Keratinocyte (primary cell): ENCODE data around the gene DGCR8. TPM values are rescaled to one million over a fixed set of nuclear protein-coding genes. Genes with fewer than 3 reads are reported as not detected.

Experiments
- DNase-seq: peaks from one replicate; pipeline ENCODE4 v3.0.0-alpha.2; 2011; ENCODE audit warnings: low read depth, missing footprints, low spot score
- FAIRE-seq: peaks from 2 replicates; lab custom pipeline; 2011; peaks lifted over from hg19 to GRCh38; lab: Jason Lieb, UNC
- H2AFZ ChIP-seq: 2 replicates; pipeline ENCODE4 v1.6.0; 2012; ENCODE audit warnings: low read length, control low read depth, inconsistent platforms; ENCODE audit not compliant: control insufficient read depth
- H3K27ac ChIP-seq: 2 replicates; pipeline ENCODE4 v1.5.1; 2011; ENCODE audit warnings: low read length; ENCODE audit not compliant: control insufficient read depth, insufficient read depth
- H3K27me3 ChIP-seq: 3 replicates; pipeline ENCODE4 v1.6.0; 2011; ENCODE audit warnings: low read length; ENCODE audit not compliant: control insufficient read depth, insufficient read depth; ENCODE audit errors: extremely low read depth
- H3K36me3 ChIP-seq, 2 experiments: 2 replicates in 1 of 2; 3 replicates in 1 of 2; pipeline ENCODE4 v1.5.1; 2011; ENCODE audit warnings: low read length in 2 of 2, mild to moderate bottlenecking in 1 of 2; ENCODE audit not compliant: control insufficient read depth in 2 of 2, insufficient read depth in 2 of 2; ENCODE audit errors: extremely low read depth in 1 of 2
- H3K4me1 ChIP-seq: 3 replicates; pipeline ENCODE4 v1.5.1; 2011; ENCODE audit warnings: low read length; ENCODE audit not compliant: control insufficient read depth, insufficient read depth; ENCODE audit errors: extremely low read depth
- H3K4me2 ChIP-seq: 3 replicates; pipeline ENCODE4 v1.6.0; 2011; ENCODE audit warnings: low read depth, low read length; ENCODE audit not compliant: control insufficient read depth, insufficient read depth; ENCODE audit errors: extremely low read depth
- H3K4me3 ChIP-seq, 3 experiments: fragments of 200-600 bp in 1 of 3; sonication (generic) in 1 of 3; 2 replicates in 2 of 3; 3 replicates in 1 of 3; pipeline ENCODE4 v1.5.1; 2011 to 2016; ENCODE audit warnings: low read length in 3 of 3, mild to moderate bottlenecking in 3 of 3, control low read depth in 2 of 3, inconsistent platforms in 1 of 3, low read depth in 1 of 3, mixed read lengths in 1 of 3, mixed run types in 1 of 3, moderate library complexity in 1 of 3; ENCODE audit not compliant: control insufficient read depth in 2 of 3, insufficient read depth in 2 of 3; ENCODE audit errors: extremely low read depth in 1 of 3
- H3K79me2 ChIP-seq: 2 replicates; pipeline ENCODE4 v1.6.0; 2012; ENCODE audit warnings: low read length; ENCODE audit not compliant: control insufficient read depth, insufficient read depth
- H3K9ac ChIP-seq: 3 replicates; pipeline ENCODE4 v1.6.0; 2011; ENCODE audit warnings: low read length; ENCODE audit not compliant: control insufficient read depth, insufficient read depth; ENCODE audit errors: extremely low read depth
- H3K9me1 ChIP-seq: 3 replicates; pipeline ENCODE4 v1.6.0; 2011; ENCODE audit warnings: low read length; ENCODE audit not compliant: control insufficient read depth, insufficient read depth; ENCODE audit errors: extremely low read depth
- H3K9me3 ChIP-seq: 2 replicates; pipeline ENCODE4 v1.5.1; 2012; ENCODE audit warnings: low read depth, low read length; ENCODE audit not compliant: control insufficient read depth
- H4K20me1 ChIP-seq: 3 replicates; pipeline ENCODE4 v1.6.0; 2011; ENCODE audit warnings: low read length; ENCODE audit not compliant: control insufficient read depth, insufficient read depth; ENCODE audit errors: extremely low read depth
- EZH2 ChIP-seq: IDR thresholded peaks from one replicate; pipeline ENCODE4 v1.6.1; 2012; ENCODE audit warnings: inconsistent platforms, mild to moderate bottlenecking, low read length, moderate library complexity
- dilution Hi-C: fragments of 300-500 bp; cut with MboI; formaldehyde crosslinking; loops from one replicate; pipeline ENCODE4 v1.7.0; 2020; ENCODE audit warnings: low sequenced_read_pairs; ENCODE audit not compliant: extremely low pct_ligation_motif_present
- polyA plus RNA-seq, 5 experiments: library from polyadenylated mRNA; depleted of rRNA in 3 of 5; stranded (reverse) in 3 of 5; stranded (forward) in 1 of 5; unstranded in 1 of 5; fragments of >200 nt; gene quantifications; 1 replicate in 1 of 5; 2 replicates in 3 of 5; 3 replicates in 1 of 5; pipeline versions ENCODE4 v1.2.1 to v1.2.3, GENCODE V29; 2011 to 2012; ENCODE audit warnings: missing spikeins in 2 of 5, low read depth in 1 of 5, low replicate concordance in 1 of 5
- TF ChIP-seq, protein P1 (sequence below), 3 experiments: IDR thresholded peaks in 1 of 3; conservative IDR thresholded peaks in 1 of 3; optimal IDR thresholded peaks in 1 of 3; 2 replicates in 2 of 3; 3 replicates in 1 of 3; pipeline versions ENCODE3 to v1.5.1; 2011; ENCODE audit warnings: low read length in 3 of 3, mild to moderate bottlenecking in 3 of 3, moderate library complexity in 2 of 3, control low read depth in 1 of 3, inconsistent platforms in 1 of 3; ENCODE audit not compliant: insufficient read depth in 2 of 3; ENCODE audit errors: extremely low read depth in 1 of 3

Gene DGCR8
- polyA plus RNA-seq, 1 donor (not counting 4 experiments of a cell fraction or from before 2014, with no cell fraction given), result 17.2 TPM

DNA sequence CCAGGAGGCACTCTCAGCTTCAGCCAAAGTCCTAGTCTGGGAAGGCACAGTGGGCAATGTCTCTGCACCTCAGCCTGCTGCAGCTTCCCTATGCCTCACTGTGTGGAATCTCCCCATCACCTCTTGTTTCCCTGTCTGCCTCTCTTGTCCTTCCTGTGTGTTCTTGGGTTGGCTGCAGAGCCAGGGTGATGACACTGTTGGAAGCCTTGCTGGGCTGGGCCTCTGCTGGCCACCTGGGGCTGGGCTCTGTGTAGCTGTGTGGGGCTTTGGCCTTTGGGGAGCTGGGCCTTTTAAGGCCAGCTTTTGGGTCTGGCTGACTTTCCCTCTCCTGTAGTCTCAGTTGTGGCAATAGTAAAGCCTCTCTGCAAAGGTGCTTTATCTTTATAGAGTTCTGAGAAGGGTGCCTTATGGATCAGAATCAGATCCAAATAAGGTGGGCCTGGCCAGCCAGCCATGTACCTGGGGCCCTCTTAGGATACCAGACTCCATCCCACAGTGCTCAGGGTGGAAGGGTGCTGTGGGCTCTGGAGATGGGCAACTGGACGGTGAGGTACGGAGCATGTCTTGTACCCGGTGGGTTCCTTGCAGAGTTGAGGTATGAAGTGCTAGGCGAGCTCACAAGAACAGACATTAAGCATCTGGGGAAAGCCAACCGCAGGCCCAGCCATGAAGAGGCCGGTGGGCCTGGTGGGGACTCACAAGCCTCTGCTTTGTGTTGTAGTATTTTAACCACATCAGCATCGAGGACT is 25.6 kb downstream of the DGCR8 start:
- H3K4me3 ChIP-seq, result no peak overlapping the region
- H4K20me1 ChIP-seq, result no peaks in the 10 kb centered on the region
- no peak overlapping the region for H3K9ac ChIP-seq
- FAIRE-seq, result no peak
- H2AFZ ChIP-seq, result no peak overlapping the region
- peaks cover 50 to 58% of the 10 kb centered on the region in 2 experiments for H3K36me3 ChIP-seq
- DNase-seq, result no peak
- TF ChIP-seq, protein P1, sequence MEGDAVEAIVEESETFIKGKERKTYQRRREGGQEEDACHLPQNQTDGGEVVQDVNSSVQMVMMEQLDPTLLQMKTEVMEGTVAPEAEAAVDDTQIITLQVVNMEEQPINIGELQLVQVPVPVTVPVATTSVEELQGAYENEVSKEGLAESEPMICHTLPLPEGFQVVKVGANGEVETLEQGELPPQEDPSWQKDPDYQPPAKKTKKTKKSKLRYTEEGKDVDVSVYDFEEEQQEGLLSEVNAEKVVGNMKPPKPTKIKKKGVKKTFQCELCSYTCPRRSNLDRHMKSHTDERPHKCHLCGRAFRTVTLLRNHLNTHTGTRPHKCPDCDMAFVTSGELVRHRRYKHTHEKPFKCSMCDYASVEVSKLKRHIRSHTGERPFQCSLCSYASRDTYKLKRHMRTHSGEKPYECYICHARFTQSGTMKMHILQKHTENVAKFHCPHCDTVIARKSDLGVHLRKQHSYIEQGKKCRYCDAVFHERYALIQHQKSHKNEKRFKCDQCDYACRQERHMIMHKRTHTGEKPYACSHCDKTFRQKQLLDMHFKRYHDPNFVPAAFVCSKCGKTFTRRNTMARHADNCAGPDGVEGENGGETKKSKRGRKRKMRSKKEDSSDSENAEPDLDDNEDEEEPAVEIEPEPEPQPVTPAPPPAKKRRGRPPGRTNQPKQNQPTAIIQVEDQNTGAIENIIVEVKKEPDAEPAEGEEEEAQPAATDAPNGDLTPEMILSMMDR (optimal IDR thresholded peaks at IDR 0.05 in 1 of 3, IDR thresholded peaks at IDR 0.05 in 1 of 3, conservative IDR thresholded peaks at IDR 0.05 in 1 of 3; ENCODE audit: extremely low read depth in 1 of 3, insufficient read depth in 2 of 3, low read length in 3 of 3), result no peak
- TF ChIP-seq EZH2, result no peak
- H3K4me2 ChIP-seq, result no peak overlapping the region
- H3K4me1 ChIP-seq, result peaks cover 5% of the 10 kb centered on the region
- no peak overlapping the region for H3K27ac ChIP-seq
- H3K79me2 ChIP-seq, result peaks cover 31% of the 10 kb centered on the region
- H3K9me1 ChIP-seq, result no peaks in the 10 kb centered on the region
- H3K9me3 ChIP-seq, result no peaks in the 10 kb centered on the region
- no peaks in the 10 kb centered on the region for H3K27me3 ChIP-seq
- dilution Hi-C loops, result no loop called here

GRCh38 chr22:20106205-20106848 is 26.3 kb downstream of the DGCR8 start:
- H3K4me1 ChIP-seq, result no peaks in the 10 kb centered on the region
- no peak overlapping the region for H3K9ac ChIP-seq
- FAIRE-seq (no peak), DNase-seq (no peak)
- TF ChIP-seq EZH2, result no peak
- TF ChIP-seq, protein P1 (optimal IDR thresholded peaks at IDR 0.05 in 1 of 3, IDR thresholded peaks at IDR 0.05 in 1 of 3, conservative IDR thresholded peaks at IDR 0.05 in 1 of 3; ENCODE audit: extremely low read depth in 1 of 3, insufficient read depth in 2 of 3, low read length in 3 of 3), result no peak
- H3K27ac ChIP-seq, result no peak overlapping the region
- H3K79me2 ChIP-seq, result peaks cover 29% of the 10 kb centered on the region
- H2AFZ ChIP-seq, result no peak overlapping the region
- dilution Hi-C loops, result no loop called here
- no peaks in the 10 kb centered on the region for H3K9me3 ChIP-seq
- H3K36me3 ChIP-seq, result peaks cover 54 to 65% of the 10 kb centered on the region in 2 experiments
- H4K20me1 ChIP-seq, result no peaks in the 10 kb centered on the region
- no peaks in the 10 kb centered on the region for H3K9me1 ChIP-seq
- no peaks in the 10 kb centered on the region for H3K27me3 ChIP-seq
- H3K4me2 ChIP-seq, result no peak overlapping the region
- H3K4me3 ChIP-seq, result no peak overlapping the region
